HFFc6 (cell line): Measurements from ENCODE around the gene UQCR11. TPM values are rescaled to one million over a fixed set of nuclear protein-coding genes. Genes with fewer than 3 reads are reported as not detected.

Source experiments
- DNase-seq: peaks from one replicate; pipeline ENCODE4 v3.0.0-alpha.2; 2018
- H3K27ac Mint-ChIP-seq: 2 replicates; pipeline ENCODE4 v1.8.0; 2020; ENCODE audit warnings: mild to moderate bottlenecking, mixed read lengths
- H3K27me3 Mint-ChIP-seq: 2 replicates; pipeline ENCODE4 v1.8.0; 2021; ENCODE audit warnings: mild to moderate bottlenecking, moderate library complexity, mixed read lengths; ENCODE audit not compliant: insufficient read depth
- H3K36me3 Mint-ChIP-seq: 2 replicates; pipeline ENCODE4 v1.8.0; 2021; ENCODE audit warnings: low read depth, mixed read lengths
- H3K4me1 Mint-ChIP-seq: 2 replicates; pipeline ENCODE4 v1.8.0; 2020; ENCODE audit warnings: low read depth, mixed read lengths
- H3K4me3 Mint-ChIP-seq: 2 replicates; pipeline ENCODE4 v1.8.0; 2020; ENCODE audit warnings: mild to moderate bottlenecking, moderate library complexity, mixed read lengths
- H3K9me3 Mint-ChIP-seq: 2 replicates; pipeline ENCODE4 v1.8.0; 2020; ENCODE audit warnings: mild to moderate bottlenecking, mixed read lengths
- CTCF ChIP-seq: fragments of 200-600 bp; sonication (generic); IDR thresholded peaks from 2 replicates; pipeline ENCODE4 v1.5.0; 2021; ENCODE audit warnings: antibody characterized with exemption, mild to moderate bottlenecking
- total RNA-seq, 6 experiments: library from RNA; stranded (reverse); fragmentation: NEBNext Ultra II Directional; extraction: Animal tissue kit (Norgen Biotek cat#: 25700); gene quantifications; 2 replicates in 1 of 6; 3 replicates in 5 of 6; pipeline ENCODE4 v1.2.3, GENCODE V29; 2021

The UQCR11 gene
- total RNA-seq, 6 experiments from 2014 or later = 178 to 319 (median 252) TPM

- no peak for DNase-seq
- H3K4me3 Mint-ChIP-seq = no peak overlapping the region
- no peaks in the 10 kb centered on the region for H3K9me3 Mint-ChIP-seq
- H3K27me3 Mint-ChIP-seq = no peaks in the 10 kb centered on the region
- no peak for TF ChIP-seq CTCF
- H3K27ac Mint-ChIP-seq = no peak overlapping the region
- no peaks in the 10 kb centered on the region for H3K4me1 Mint-ChIP-seq
- H3K36me3 Mint-ChIP-seq = no peaks in the 10 kb centered on the region
Measured at GRCh38 chr19:1561236-1561842, 43.9 kb downstream of the UQCR11 start.

GRCh38 chr19:1560286-1560882 lies 44.9 kb downstream of the UQCR11 start:
- Mint-ChIP-seq H3K4me3 (no peak overlapping the region), H3K36me3 (no peaks in the 10 kb centered on the region), H3K9me3 (no peaks in the 10 kb centered on the region), H3K4me1 (no peaks in the 10 kb centered on the region), H3K27ac (no peak overlapping the region), H3K27me3 (no peaks in the 10 kb centered on the region)
- DNase-seq = no peak
- no peak for TF ChIP-seq CTCF

- no peak for DNase-seq
- Mint-ChIP-seq H3K36me3 (no peaks in the 10 kb centered on the region), H3K27ac (no peak overlapping the region), H3K27me3 (no peaks in the 10 kb centered on the region), H3K9me3 (no peaks in the 10 kb centered on the region), H3K4me1 (no peaks in the 10 kb centered on the region), H3K4me3 (no peak overlapping the region)
- no peak for TF ChIP-seq CTCF
Measured at GRCh38 chr19:1558552-1558951, 46.7 kb downstream of the UQCR11 start.

- Mint-ChIP-seq H3K36me3 (no peaks in the 10 kb centered on the region), H3K9me3 (no peaks in the 10 kb centered on the region), H3K4me1 (no peaks in the 10 kb centered on the region), H3K27ac (no peak overlapping the region), H3K4me3 (no peak overlapping the region), H3K27me3 (no peaks in the 10 kb centered on the region)
- TF ChIP-seq CTCF = no peak
- no peak for DNase-seq
Measured at GRCh38 chr19:1556390-1557070, 48.7 kb downstream of the UQCR11 start.

GRCh38 chr19:1555487-1556389 lies 49.5 kb downstream of the UQCR11 start:
- Mint-ChIP-seq H3K27ac (no peak overlapping the region), H3K9me3 (no peaks in the 10 kb centered on the region), H3K4me1 (no peaks in the 10 kb centered on the region), H3K36me3 (no peaks in the 10 kb centered on the region), H3K27me3 (no peaks in the 10 kb centered on the region; the same call in 1 of the 2 replicates), H3K4me3 (no peak overlapping the region)
- no peak for TF ChIP-seq CTCF
- no peak for DNase-seq
